HG02852 (cell line): ENCODE results near the gene SLC12A8.

Experiments used
- ATAC-seq: cut with Tn5 transposase; IDR thresholded peaks from one replicate; pipeline ENCODE4 v1.9.1; 2021; ENCODE audit warnings: mild to moderate bottlenecking, moderate library complexity; ENCODE audit not compliant: unreplicated experiment

Gene SLC12A8

DNA sequence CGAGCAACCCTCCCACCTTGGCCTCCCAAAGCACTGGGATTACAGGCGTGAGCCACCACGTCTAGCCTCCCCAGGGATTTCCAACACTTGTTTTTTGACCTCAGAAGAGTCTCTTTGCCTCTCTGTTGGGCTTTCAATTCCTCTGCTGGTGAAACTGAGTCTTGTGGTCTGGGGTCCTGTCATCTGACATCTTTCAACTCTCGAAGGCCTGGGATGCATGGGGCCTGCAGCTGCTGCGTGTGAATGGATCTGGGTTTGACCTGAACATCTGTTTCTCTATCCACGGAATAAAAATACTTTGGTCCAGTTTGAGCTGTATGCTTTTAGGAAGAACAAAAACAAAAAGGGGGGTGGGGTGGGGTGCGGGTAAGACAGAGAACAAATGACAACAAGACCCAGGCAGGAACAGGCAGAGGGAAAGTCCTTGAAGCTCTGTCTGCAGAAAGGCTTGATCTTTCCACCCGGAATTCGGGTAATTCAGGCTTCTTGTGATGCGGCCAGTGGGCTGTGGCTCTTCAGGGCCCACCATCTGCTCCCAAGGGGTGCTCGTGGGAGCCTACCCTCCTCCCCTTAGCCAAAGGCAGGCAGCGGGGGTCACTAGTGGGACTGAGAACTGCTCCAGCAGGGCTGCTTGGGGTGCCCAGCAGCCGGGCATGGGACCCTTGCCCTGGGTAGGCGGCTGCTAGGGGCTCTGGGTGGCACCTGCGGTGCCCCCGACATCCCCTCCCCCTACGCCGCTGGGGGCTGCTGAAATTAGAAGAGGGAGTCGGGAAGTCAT, 71.5 kb downstream of the SLC12A8 start:
- ATAC-seq, result peak; percentile 27

DNA sequence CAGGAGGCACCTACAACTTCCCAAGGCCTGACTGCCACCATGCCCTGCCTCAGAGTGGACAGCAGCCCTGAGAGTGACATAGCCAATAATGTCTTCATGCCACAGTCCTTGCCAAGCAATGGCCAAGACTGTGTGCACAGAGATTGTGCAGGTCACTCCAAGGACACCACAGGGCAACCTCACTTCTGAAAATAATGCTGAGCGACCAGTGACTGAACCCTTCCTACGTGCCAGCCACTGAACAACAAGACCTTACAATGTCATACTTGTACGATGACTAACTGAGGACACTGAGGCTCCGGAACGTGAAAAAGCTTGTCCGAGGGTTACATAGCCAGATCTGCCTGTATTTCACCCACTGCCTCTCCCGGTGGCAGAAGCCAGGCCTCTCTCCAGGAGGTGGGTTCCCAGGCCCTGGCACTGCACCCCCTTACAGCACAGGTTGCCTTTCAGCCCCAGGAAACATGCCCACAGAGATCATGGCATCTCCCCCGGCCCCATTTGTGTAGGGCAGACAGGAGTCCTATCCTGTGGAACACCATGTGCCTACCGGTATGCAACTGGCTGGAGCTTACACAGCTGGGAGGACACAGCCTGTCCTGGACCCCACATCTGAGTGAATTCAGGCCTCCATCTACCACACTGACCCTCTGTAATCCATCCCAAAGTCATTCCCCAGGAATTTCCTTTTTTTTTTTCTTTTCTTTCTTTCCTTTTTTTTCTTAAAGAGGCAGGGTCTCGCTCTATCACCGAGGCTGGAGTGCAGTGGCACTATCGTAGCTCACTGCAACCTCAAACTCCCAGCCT, 72.3 kb downstream of the SLC12A8 start:
- no peak for ATAC-seq

DNA sequence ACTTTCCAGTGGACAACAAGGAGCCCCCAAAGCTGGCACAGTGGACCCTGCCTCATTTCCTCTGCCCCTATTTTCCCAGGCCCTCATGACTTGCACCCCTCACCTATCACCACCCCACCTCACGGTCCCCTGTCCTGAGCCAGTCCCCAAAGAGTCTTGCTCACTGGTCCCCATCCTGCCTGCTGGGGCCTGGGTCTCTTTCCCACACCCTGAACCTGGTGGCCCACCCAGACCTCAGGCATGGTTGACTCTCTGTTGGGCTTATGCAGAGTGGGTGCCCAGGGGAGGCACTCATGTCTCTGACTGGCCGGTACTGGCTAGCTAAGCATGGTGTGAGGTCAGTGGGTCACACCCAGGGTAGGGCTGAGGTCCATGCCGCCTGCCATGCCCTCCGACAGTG, 73.2 kb downstream of the SLC12A8 start:
- no peak for ATAC-seq

DNA sequence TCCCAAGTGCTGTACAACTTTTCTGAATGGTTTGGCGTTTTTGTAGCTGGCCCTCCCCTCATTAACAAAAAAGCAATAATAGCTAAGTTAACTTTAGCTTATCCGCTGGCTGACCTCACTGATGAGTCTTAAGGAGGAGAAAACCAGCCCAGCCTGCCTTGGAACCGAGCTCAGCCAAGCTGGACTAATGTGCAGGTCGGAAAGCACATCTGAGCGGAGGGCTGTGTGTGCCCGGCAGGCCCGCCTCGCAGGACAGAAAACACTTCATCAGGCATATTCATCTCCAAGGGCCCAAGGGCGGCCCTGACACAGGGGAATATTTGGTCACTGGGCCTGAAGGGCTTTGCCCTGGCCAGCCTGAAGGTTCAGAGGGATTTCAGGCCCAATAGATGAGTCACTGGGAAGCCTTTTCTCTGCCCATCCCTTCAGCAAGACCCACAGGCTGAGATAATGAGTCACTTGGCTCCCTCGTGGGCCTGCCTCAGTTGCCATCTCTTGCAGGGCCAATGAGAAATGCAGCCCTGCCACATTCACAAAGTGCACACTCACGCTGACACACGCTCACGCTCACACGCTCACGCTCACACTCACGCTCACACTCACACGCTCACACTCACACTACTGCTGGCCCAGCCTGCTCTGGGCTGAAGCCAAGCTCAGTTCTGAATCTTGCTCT, 75.1 kb downstream of the SLC12A8 start:
- no peak for ATAC-seq

DNA sequence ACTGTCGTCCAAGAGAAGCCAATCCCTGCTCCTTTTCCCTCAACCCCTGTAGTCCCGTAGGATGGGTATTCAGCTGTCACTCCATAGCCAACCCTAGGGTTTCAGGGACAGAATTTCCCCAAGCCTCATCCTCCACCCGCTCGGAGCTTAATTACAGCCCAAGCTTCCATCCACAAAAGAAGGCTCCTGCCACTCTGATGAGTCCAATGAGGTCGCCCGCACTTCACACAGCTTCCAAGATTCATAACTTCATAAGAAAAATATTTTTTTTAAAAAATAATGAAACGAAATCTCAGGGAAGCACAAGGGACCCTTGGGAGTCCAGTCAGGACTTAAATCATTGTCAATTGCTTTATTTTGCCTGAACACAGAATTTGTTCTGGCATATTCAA, 75.6 kb downstream of the SLC12A8 start:
- no peak for ATAC-seq

DNA sequence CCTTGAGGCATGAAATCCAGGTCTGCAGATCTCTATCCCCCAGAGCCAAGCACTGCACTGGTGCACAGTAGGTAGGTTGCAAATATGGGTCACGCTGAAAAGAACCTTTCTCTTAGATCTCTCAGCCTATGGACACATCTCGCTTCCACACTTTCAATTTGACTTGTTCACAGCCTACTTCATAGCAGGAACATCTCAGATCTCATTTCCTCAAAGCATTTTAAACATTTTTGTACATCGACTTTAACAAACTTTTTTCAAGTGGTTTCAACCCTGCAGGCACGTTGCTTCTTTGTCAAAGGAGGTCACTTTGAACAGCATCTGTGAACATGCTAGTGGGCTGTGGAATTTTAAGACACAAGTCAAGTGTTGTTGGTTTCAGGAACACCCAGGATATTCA, 76.0 kb downstream of the SLC12A8 start:
- no peak for ATAC-seq

DNA sequence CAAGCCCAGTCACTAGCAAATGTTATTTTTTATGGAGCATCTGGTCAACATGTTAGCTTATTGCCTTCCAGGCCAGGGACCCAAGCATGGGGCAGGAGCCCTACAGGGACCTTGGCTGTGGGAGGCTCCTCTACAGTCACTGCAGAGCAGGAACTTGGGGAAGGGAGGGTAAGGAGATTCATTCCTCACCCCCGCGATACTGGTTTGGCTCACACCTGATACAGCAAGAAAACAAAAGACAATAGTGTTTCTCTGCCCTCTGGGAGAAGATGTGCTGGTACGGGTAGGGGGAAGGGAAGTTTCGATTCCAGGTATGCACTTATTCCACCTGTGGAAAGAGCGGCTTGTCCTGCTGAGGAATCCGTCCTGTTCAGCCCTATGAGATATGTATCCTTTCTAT, 77.6 kb downstream of the SLC12A8 start:
- ATAC-seq, result no peak

DNA sequence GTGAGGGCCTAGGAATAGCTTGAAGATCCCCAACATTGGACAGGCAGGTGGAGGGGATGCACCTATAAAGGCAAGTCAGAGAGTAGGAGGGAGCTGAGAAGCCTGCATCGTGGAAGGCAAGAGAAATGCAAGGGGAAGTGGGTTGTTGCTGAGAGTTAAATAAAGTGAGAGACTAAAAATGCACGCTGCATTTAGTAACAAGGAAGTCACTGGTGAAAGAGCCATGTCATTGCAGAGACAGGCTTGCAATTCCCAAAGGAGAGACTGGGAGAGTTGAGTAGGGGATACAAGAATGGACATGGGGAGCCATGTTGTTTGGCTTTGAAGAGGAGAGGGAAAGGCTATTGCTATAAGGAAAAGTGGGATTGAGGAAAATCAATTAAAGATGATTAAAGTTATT, 79.7 kb downstream of the SLC12A8 start:
- peak; percentile 45 for ATAC-seq

DNA sequence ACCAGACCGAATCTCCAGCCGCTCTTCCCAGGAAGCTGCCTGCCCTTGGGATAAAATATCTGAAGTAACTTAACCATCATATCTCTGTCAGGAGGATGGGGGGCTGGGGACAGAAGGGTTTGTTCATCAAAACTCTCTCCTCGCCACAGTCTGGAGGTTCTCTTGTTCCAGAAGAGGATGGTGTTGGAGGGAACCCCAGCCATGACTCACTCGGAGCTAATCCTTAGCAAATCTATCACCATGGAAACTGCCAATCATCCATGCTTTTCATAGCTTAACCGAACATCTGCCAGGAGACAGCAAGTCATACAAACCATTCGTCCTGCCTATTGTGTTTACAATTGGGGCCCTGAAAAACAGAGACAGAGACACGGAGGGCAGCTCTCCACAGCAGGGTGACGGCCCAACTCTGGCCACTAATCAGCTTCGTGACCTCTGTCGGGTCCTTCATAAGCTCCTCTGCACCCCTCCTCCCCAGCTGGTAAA, 83.0 kb downstream of the SLC12A8 start:
- ATAC-seq, result no peak

DNA sequence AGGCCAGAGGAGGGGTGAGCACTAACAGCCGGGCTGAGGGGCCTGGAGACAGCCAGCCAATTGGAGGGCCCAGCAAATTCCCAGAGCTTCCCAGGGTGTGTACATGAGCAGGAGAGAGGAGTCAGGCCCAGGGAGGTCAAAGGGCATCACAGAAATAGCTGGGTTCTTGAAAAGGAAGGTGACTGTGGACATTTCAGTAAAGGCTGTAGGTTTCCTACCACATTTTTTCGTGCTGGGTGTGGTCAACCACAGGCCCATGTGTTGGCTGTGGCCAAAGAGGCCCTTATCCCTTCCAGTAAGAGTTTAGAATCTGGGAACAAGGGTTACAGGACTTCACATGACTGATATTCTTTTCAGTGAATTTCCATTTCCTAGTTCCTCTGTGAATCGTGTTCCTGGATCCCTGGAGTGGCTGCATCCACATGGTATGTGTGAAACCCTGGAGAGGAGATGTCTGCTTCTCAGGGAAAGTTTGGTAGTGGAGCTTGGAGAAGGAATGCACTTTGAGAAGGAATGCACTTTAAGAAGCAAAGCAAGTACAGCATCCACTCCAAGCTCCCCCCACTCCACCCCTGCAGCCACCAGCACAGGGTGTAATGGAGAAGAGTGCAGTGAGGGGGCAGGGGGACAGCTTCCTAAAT, 83.6 kb downstream of the SLC12A8 start:
- no peak for ATAC-seq

DNA sequence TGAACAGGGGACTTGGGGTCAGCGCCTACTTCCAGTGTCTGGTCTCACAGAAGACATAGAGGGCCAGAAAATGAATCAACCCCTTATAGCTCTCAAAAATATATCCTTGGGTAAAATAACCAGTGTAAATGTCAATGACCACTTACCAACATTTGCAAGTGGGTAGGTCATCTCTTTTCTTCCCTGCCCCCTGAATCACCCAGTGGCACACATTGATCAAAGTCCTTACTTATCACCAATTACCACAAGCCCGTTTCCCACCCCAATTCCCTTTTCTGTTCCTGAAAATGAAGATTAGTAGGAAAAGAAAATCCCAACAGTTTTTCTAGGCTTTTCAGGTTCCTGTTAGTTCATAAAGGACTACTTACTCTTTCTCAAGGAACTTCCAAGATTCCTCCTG, 86.2 kb downstream of the SLC12A8 start:
- ATAC-seq, result no peak

DNA sequence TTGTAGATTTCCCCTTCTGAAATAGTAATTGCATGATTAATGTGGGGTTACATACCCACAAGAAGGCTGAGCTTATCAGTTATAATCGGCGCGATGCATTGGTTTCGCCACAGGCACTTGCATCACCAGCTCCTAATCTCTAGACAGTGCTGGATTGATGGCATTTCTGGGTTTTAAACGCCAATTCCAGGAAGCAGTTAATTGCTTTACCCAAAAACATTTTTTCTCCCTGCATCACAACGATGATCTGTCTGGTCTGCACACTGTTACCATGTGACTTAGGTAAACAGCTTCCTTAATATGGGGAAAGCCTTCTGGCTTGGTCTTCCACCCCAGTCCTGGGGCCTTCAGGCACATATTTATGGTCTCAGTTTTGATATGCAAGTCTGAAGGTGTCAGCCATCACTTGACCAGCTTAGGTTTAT, 86.7 kb downstream of the SLC12A8 start:
- ATAC-seq, result no peak

DNA sequence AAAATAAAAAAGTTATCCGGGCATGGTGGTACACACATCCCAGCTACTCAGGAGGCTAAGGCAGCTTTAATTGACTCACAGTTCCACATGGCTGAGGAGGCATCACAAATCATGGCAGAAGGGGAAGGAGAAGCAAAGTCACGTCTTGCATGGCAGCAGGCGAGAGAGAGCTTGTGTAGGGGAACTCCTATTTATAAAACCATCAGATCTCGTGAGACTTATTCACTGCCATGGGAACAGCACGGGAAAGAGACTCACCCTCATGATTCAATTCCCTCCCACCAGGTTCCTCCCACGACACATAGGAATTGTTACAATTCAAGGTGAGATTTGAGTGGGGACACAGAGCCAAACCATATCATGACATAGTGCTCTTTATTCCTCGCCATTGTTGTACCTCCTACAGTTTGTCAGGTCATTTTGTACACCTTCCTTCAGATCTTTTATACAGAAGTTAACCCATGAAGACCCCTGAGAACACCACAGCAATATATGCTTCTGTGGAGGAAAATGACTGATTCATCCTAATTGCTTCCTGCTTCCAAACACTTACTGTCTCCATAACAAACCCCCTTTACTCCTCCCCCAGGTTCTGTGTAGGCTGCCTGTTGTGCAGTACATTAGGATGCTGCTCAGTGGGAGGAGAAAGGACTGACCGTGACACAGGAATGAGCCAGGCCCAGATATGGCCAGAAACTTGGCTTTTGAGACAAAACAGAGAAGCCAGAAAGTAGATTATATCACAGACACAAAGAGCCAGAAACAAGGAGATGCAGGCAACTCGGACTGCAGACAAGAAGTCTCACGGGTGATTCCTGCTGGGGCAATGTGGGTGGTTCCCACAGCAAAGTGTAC, 88.9 kb downstream of the SLC12A8 start:
- no peak for ATAC-seq

DNA sequence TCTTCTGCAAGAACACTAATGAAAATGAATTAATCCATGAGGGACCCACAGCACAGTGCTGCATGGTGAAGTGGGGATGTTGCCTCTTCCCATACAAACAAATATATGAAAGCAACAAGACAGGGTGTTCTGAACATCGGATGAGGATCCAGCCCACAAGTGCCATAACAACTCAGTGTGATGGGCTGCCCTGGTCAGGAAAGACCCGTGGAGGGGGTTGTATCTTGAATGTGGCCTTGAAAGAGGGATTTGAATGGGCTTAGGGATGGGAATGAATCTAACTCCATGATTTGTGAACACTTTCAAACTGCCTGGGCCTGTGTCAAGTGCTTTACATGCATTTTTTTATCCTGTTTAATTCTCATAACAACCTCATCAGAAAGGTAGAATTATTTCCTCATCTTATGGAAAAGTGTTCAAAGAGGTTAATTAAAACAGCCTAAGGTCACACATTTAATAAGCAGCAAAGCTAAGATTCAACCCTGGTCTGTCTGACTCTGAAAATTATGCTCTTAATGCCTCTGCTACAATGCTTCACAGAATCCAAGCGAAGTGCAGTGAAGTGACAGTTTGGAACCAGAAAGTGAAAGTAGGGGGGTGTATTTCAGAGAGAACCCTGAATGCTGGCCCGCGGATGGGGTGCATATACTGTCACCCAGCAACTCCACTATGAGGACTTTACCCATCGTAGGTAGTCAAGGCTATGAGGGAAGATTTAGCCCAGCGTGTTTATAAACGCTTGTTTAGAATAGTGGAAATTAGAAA, 91.1 kb downstream of the SLC12A8 start:
- ATAC-seq, result no peak

DNA sequence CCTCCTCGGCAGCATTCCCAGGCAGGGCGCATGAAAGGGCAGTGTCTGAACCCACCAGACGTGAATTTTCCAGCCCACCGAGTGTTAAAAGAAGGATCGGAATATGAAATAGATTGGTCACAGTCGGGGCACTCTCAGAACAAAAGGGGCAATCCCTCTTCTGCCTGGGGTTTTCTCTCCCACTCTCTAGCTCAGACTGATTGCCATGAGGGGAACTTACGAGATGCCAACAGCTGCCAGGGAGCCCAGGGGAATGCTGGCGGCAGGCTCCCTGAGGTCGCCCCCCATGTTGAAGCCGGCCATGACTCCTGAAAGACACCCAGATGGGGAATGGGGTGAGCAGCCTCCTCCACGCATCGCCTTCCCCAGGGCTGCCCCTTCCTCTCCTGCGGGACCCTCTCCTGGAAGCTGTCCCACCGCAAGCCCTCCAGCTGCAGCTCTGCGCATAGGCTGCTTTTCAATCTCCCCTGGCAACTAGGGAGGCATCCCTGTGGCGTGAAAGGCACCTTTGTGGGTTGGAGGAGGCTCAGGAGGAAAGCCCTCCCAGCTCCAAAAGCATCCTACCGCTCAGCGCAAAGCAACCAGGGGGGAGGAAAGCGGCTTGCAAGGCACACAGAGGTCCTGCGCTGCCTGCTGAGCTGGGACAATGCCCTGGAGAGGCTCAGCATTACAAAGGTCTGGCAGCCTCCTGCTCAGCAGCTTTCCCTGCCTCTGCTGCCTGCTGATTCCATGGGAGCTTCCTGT, 92.0 kb downstream of the SLC12A8 start:
- no peak for ATAC-seq

DNA sequence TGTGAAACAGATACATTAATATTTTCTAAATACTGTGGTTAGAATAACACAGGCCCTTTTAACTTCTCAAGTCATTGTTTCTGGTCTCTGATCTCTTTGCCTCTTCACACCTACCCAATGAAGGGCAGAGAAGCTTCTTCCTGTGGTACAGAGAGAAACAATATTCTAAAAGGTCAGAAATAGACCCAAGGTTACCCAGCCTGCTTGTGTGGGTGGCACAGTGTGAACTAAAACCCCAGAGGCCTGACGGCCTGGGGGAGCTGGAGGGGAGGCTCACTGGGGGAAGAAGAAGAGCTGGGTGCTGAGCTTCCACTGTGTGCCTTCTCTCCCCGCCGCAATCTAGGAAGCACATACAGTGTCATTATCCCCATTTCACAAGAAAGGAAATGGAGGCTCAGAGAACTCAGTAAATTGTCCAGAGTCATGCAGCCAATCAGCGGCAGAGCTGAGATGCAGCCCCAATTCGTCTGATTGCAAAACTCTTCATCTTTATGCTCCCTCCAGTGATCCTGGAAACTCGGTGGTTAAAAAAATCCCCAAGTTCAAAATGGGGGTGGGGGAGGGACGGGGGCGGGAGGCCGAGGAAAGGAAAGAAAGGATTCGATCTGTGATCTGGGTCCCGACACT, 92.7 kb downstream of the SLC12A8 start:
- peak; percentile 59 for ATAC-seq

DNA sequence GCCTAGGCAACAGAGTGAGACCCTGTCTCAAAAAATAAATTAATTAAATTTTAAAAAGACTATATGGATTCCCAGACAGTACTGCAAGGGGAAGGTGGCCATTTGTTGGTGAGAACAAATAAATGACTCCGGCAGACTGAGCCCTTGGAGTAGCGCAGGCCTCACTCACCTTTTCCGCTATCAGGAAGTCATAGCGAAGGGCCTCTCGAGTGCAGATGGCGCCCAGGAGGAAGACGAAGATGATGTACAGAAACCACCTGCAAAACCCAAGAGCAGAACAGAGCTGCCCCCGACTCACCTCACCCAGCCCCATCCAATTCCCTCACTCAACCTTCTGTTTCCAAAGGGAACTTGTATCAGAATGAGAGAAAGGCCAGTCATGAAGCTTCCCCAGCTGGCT, 93.9 kb downstream of the SLC12A8 start:
- no peak for ATAC-seq

DNA sequence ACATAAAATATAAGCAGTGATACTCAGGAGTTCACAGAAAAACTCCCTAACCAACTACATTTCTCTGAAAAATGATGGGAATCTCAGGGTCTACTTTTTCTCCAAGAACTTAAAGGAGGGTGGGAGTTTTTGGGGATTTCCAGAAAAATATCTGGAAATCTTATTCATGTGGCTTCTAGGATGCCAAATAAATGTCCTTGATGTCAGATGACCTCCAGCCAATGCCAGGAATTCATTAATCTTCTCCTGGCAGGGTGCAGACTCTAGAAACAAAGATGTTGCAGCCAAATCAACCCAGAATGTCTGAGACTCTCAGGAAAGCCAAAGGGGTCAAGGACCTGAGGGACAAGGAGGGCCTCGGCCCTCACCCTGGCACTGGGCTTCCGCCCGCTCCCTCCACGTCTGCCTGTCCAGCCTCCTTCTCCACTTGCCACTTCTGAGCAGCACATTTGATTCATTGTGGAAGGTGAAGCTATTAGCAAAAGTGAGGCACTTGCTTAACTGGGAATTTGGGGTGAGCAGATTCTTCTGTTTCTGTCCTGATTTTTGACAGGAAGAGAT, 94.8 kb downstream of the SLC12A8 start:
- no peak for ATAC-seq
